Adrenal gland (tissue), 5 donors: ENCODE data around the gene TMEM175.

ENCODE experiments used
- POLR2A ChIP-seq, 2 donors: fragments of 450-650 bp; IDR thresholded peaks; one replicate each; pipeline ENCODE4 v1.6.1; 2017; ENCODE audit warnings: antibody characterized with exemption in 2 of 2, mild to moderate bottlenecking in 2 of 2, moderate library complexity in 1 of 2
- TF ChIP-seq, protein P1 (sequence below), 6 experiments: fragments of 450-650 bp in 4 of 6; fragments of 200-600 bp in 2 of 6; sonication (generic) in 1 of 6; IDR thresholded peaks; 1 replicate in 5 of 6; 2 replicates in 1 of 6; pipeline versions ENCODE4 v1.5.1 to v1.8.0; 2016 to 2021; ENCODE audit warnings: antibody characterized with exemption in 6 of 6, mild to moderate bottlenecking in 2 of 6, moderate library complexity in 1 of 6
- donor health status: DM: no; HTN: no; CAD: no.

DNA sequence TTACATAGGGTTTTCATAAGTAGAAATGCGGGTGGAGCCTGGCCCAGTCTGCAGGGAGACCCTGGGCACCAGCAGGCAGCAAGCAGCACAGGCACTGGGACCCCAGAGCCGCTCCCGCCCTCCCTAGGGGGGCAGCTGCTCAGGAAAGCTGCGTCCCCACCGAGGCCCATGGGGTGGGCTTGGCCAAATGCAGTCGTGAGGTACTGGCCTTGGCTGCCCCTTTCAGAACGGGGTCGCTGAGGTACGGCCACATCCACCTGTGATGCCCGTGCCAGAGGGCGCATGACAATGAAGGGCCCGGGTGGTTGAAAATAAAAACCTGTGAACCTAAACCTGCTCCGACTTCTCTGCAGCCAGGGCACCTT is 16.7 kb downstream of the TMEM175 start:
- TF ChIP-seq, protein P1, sequence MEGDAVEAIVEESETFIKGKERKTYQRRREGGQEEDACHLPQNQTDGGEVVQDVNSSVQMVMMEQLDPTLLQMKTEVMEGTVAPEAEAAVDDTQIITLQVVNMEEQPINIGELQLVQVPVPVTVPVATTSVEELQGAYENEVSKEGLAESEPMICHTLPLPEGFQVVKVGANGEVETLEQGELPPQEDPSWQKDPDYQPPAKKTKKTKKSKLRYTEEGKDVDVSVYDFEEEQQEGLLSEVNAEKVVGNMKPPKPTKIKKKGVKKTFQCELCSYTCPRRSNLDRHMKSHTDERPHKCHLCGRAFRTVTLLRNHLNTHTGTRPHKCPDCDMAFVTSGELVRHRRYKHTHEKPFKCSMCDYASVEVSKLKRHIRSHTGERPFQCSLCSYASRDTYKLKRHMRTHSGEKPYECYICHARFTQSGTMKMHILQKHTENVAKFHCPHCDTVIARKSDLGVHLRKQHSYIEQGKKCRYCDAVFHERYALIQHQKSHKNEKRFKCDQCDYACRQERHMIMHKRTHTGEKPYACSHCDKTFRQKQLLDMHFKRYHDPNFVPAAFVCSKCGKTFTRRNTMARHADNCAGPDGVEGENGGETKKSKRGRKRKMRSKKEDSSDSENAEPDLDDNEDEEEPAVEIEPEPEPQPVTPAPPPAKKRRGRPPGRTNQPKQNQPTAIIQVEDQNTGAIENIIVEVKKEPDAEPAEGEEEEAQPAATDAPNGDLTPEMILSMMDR (IDR thresholded peaks at IDR 0.05) = no peak
- TF ChIP-seq POLR2A (IDR thresholded peaks at IDR 0.05) = no peak
